DND-41 (cell line): Measurements from ENCODE around the gene DHRS3.

ENCODE experiments used
- ATAC-seq: fragments of 200-7000 bp; cut with Tn5 transposase; 3 replicates; pipeline ENCODE4 v1.9.1; 2021; ENCODE audit warnings: low read depth; ENCODE audit not compliant: insufficient read depth
- DNase-seq: peaks from one replicate; pipeline ENCODE4 v3.0.0-alpha.2; 2020
- H2AFZ ChIP-seq: 2 replicates; pipeline ENCODE4 v1.6.0; 2012; ENCODE audit warnings: low read depth, low read length
- H3K27ac ChIP-seq: 2 replicates; pipeline ENCODE4 v1.5.1; 2012; ENCODE audit warnings: low read length, inconsistent platforms
- H3K27me3 ChIP-seq: fragments of 200-600 bp; sonication (generic); 2 replicates; pipeline ENCODE4 v1.6.0; 2012; ENCODE audit warnings: low read length, mild to moderate bottlenecking, inconsistent platforms; ENCODE audit not compliant: insufficient read depth, poor library complexity
- H3K36me3 ChIP-seq: 2 replicates; pipeline ENCODE4 v1.5.1; 2012; ENCODE audit warnings: low read length, inconsistent platforms; ENCODE audit not compliant: insufficient read depth
- H3K4me1 ChIP-seq: 2 replicates; pipeline ENCODE4 v1.5.1; 2012; ENCODE audit warnings: mild to moderate bottlenecking, low read length; ENCODE audit not compliant: insufficient read depth
- H3K4me2 ChIP-seq: 2 replicates; pipeline ENCODE4 v1.6.0; 2012; ENCODE audit warnings: mild to moderate bottlenecking, moderate library complexity, low read length, inconsistent platforms; ENCODE audit not compliant: insufficient read depth
- H3K4me3 ChIP-seq, 2 experiments: fragments of 200-600 bp in 1 of 2; shearing (Covaris generic) in 1 of 2; 2 replicates each; pipeline ENCODE4 v1.5.1; 2012 to 2016; ENCODE audit warnings: inconsistent platforms in 2 of 2, low read length in 2 of 2, mild to moderate bottlenecking in 2 of 2, low read depth in 1 of 2, moderate library complexity in 1 of 2
- H3K79me2 ChIP-seq: 2 replicates; pipeline ENCODE4 v1.6.0; 2012; ENCODE audit warnings: low read length, inconsistent platforms; ENCODE audit not compliant: insufficient read depth
- H3K9ac ChIP-seq: 2 replicates; pipeline ENCODE4 v1.6.0; 2012; ENCODE audit warnings: low read depth, mild to moderate bottlenecking, inconsistent platforms, low read length, moderate library complexity
- H3K9me3 ChIP-seq: 2 replicates; pipeline ENCODE4 v1.5.1; 2012; ENCODE audit warnings: low read length, moderate library complexity, mild to moderate bottlenecking, inconsistent platforms; ENCODE audit not compliant: insufficient read depth, severe bottlenecking
- H4K20me1 ChIP-seq: 2 replicates; pipeline ENCODE4 v1.6.0; 2012; ENCODE audit warnings: low read length; ENCODE audit not compliant: insufficient read depth
- CTCF ChIP-seq: IDR thresholded peaks from 2 replicates; pipeline ENCODE4 v1.5.1; 2012; ENCODE audit warnings: borderline replicate concordance, low read length, moderate library complexity, mild to moderate bottlenecking; ENCODE audit not compliant: poor library complexity, severe bottlenecking; ENCODE audit errors: extremely low read depth
- EZH2 ChIP-seq: IDR thresholded peaks from 3 replicates; pipeline ENCODE4 v1.6.1; 2012; ENCODE audit warnings: borderline replicate concordance, low read depth, mild to moderate bottlenecking, moderate library complexity, low read length, inconsistent platforms; ENCODE audit not compliant: severe bottlenecking

Gene DHRS3

GRCh38 chr1:12636098-12636950 lies 18.3 kb upstream of the DHRS3 start:
- H3K4me3 ChIP-seq: no peak overlapping the region
- peaks cover 26% of the 10 kb centered on the region for H3K9me3 ChIP-seq
- no peaks in the 10 kb centered on the region for H3K36me3 ChIP-seq
- TF ChIP-seq EZH2 (no peak), CTCF (no peak)
- H4K20me1 ChIP-seq: no peaks in the 10 kb centered on the region
- no peaks in the 10 kb centered on the region for H3K79me2 ChIP-seq
- DNase-seq (no peak), ATAC-seq (no peak)
- no peak overlapping the region for H3K27ac ChIP-seq
- peaks cover 2% of the 10 kb centered on the region for H3K27me3 ChIP-seq
- no peak overlapping the region for H3K9ac ChIP-seq
- H3K4me2 ChIP-seq: no peak overlapping the region
- H3K4me1 ChIP-seq: no peaks in the 10 kb centered on the region
- no peak overlapping the region for H2AFZ ChIP-seq

- H3K4me1 ChIP-seq: no peaks in the 10 kb centered on the region
- peaks cover 11% of the 10 kb centered on the region for H3K9me3 ChIP-seq
- TF ChIP-seq CTCF: no peak
- ATAC-seq (no peak), DNase-seq (no peak)
- H3K27ac ChIP-seq: no peak overlapping the region
- no peak overlapping the region for H3K4me2 ChIP-seq
- H3K4me3 ChIP-seq: no peak overlapping the region
- no peaks in the 10 kb centered on the region for H4K20me1 ChIP-seq
- no peak overlapping the region for H2AFZ ChIP-seq
- no peaks in the 10 kb centered on the region for H3K36me3 ChIP-seq
- no peaks in the 10 kb centered on the region for H3K79me2 ChIP-seq
- peaks cover 2% of the 10 kb centered on the region for H3K27me3 ChIP-seq
- no peak overlapping the region for H3K9ac ChIP-seq
Measured at GRCh38 chr1:12634696-12635202, 16.7 kb upstream of the DHRS3 start.

GRCh38 chr1:12634156-12634555 lies 16.1 kb upstream of the DHRS3 start:
- no peak overlapping the region for H3K27ac ChIP-seq
- H3K4me3 ChIP-seq: no peak overlapping the region
- H4K20me1 ChIP-seq: no peaks in the 10 kb centered on the region
- no peaks in the 10 kb centered on the region for H3K79me2 ChIP-seq
- H3K27me3 ChIP-seq: peaks cover 2% of the 10 kb centered on the region
- no peaks in the 10 kb centered on the region for H3K36me3 ChIP-seq
- H3K9ac ChIP-seq: no peak overlapping the region
- ATAC-seq: no peak
- no peak overlapping the region for H3K4me2 ChIP-seq
- peaks cover 5% of the 10 kb centered on the region for H3K9me3 ChIP-seq
- no peak for DNase-seq
- H2AFZ ChIP-seq: no peak overlapping the region
- no peak for TF ChIP-seq EZH2
- no peak for TF ChIP-seq CTCF
- H3K4me1 ChIP-seq: no peaks in the 10 kb centered on the region
